ENCODE data around the gene CELF6. TPM values are rescaled to one million over a fixed set of nuclear protein-coding genes. Genes with fewer than 3 reads are reported as not detected.

The CELF6 gene
- polyA plus RNA-seq, 1 of the 3 experiments (the other 2 are of a cell fraction): 0.20 TPM

DNA sequence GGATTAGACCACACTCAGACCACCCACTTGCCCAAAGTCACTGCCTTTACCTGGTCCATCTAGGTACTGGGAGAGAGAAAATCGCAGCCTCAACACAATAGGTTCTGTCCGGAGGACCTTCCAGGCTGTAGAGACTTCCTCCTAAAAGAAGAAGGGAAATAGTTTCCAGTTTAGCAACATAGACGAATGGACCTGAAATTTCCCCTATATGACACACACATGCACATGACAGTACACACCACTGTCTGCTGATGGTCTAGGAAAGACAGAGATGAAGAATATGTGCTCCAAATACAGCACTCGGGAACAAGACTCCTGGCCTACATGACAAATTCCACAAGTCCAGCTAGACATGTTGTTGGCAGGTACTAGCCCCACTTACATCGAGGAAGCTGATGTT is 54.9 kb downstream of the CELF6 start:
- H3K27me3 ChIP-seq (ENCODE audit: insufficient read depth): no peaks in the 10 kb centered on the region

DNA sequence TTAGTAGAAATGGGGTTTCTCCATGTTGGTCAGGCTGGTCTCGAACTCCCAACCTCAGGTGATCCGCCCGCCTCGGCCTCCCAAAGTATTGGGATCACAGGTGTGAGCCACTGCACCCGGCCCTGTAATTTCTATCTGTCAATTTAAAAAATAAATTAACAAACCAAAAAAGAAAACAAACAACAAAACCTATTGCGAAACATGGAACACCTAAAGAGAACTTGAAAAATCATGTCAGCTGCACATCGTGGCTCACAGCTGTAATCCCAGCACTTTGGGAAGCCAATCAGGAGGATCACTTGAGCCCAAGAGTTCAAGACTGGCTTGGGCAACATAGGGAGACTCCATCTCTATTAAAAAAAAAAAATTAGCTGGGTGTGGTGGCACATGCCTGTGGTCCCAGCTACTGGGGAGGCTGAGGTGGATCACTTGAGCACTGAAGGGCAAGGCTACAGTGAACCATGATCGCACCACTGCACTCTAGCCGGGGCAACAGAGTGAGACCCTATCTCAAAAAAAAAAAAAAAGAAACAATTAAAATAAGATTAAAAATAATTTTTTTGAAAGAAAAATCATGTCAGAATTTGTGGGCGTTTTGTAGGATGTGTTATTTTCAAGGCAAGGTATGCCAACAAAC is 67.2 kb downstream of the CELF6 start:
- DNase-seq: no peak
- Histone ChIP-seq H3K27ac (ENCODE audit: low read depth in 2 of 2, low read length in 1 of 2) (no peak overlapping the region), H2AFZ (ENCODE audit: low read depth) (no peak overlapping the region), H3F3A (replicated peaks; ENCODE audit: insufficient read depth) (peaks cover 23% of the 10 kb centered on the region), H4K20me1 (ENCODE audit: insufficient read depth) (no peaks in the 10 kb centered on the region), H3K36me3 (replicated peaks in 1 of 2; ENCODE audit: control insufficient read depth in 1 of 2, insufficient read depth in 2 of 2, low read length in 1 of 2) (peaks cover 62 to 80% of the 10 kb centered on the region in 2 experiments), H3K79me2 (ENCODE audit: insufficient read depth) (no peaks in the 10 kb centered on the region), H3K9ac (no peak overlapping the region), H3K4me1 (ENCODE audit: control insufficient read depth in 1 of 2, insufficient read depth in 2 of 2, low read depth in 1 of 2, low read length in 1 of 2) (peaks cover 0 to 7% of the 10 kb centered on the region in 2 experiments; a peak in 1 of 4 replicates), H3K27me3 (ENCODE audit: insufficient read depth) (no peaks in the 10 kb centered on the region), H3K9me3 (no peaks in the 10 kb centered on the region), H3K4me2 (no peak overlapping the region), H3K9me2 (no peaks in the 10 kb centered on the region), H3K4me3 (ENCODE audit: low read depth in 2 of 2, low read length in 1 of 2) (no peak overlapping the region)
- POLR2A ChIA-PET: no interaction called here
- CTCF ChIA-PET: no interaction called here
- 96% methylated on average over 10 of the region's 10 CpGs for WGBS (ENCODE audit: low lambda C conversion rate)
- TF ChIP-seq, protein P1, sequence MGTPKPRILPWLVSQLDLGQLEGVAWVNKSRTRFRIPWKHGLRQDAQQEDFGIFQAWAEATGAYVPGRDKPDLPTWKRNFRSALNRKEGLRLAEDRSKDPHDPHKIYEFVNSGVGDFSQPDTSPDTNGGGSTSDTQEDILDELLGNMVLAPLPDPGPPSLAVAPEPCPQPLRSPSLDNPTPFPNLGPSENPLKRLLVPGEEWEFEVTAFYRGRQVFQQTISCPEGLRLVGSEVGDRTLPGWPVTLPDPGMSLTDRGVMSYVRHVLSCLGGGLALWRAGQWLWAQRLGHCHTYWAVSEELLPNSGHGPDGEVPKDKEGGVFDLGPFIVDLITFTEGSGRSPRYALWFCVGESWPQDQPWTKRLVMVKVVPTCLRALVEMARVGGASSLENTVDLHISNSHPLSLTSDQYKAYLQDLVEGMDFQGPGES (IDR thresholded peaks at IDR 0.05; ENCODE audit: low read depth, low read length): no peak
- TF ChIP-seq ELF1 (IDR thresholded peaks at IDR 0.05) (no peak), MEF2A (IDR thresholded peaks at IDR 0.05; ENCODE audit: borderline replicate concordance, low read depth) (no peak), FOXJ3 (CRISPR knock-in tag; IDR thresholded peaks at IDR 0.05) (no peak), GATA2 (CRISPR knock-in tag; IDR thresholded peaks at IDR 0.05) (no peak), EP300 (IDR thresholded peaks at IDR 0.05; ENCODE audit: borderline replicate concordance in 1 of 2, low read depth in 1 of 2, low read length in 1 of 2) (no peak), TCF12 (IDR thresholded peaks at IDR 0.05) (no peak), SIN3A (IDR thresholded peaks at IDR 0.05; ENCODE audit: borderline replicate concordance, low read depth, low read length) (no peak)
- TF ChIP-seq, protein P2, sequence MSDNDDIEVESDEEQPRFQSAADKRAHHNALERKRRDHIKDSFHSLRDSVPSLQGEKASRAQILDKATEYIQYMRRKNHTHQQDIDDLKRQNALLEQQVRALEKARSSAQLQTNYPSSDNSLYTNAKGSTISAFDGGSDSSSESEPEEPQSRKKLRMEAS (IDR thresholded peaks at IDR 0.05; ENCODE audit: low read depth): no peak
- TF ChIP-seq, protein P3, sequence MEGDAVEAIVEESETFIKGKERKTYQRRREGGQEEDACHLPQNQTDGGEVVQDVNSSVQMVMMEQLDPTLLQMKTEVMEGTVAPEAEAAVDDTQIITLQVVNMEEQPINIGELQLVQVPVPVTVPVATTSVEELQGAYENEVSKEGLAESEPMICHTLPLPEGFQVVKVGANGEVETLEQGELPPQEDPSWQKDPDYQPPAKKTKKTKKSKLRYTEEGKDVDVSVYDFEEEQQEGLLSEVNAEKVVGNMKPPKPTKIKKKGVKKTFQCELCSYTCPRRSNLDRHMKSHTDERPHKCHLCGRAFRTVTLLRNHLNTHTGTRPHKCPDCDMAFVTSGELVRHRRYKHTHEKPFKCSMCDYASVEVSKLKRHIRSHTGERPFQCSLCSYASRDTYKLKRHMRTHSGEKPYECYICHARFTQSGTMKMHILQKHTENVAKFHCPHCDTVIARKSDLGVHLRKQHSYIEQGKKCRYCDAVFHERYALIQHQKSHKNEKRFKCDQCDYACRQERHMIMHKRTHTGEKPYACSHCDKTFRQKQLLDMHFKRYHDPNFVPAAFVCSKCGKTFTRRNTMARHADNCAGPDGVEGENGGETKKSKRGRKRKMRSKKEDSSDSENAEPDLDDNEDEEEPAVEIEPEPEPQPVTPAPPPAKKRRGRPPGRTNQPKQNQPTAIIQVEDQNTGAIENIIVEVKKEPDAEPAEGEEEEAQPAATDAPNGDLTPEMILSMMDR (IDR thresholded peaks at IDR 0.05): no peak

More for the DNA sequence above, 54.9 kb downstream of the CELF6 start:
- Histone ChIP-seq H3K36me3 (replicated peaks in 1 of 2; ENCODE audit: control insufficient read depth in 1 of 2, insufficient read depth in 2 of 2, low read length in 1 of 2) (peaks cover 76 to 81% of the 10 kb centered on the region in 2 experiments), H3K4me3 (ENCODE audit: low read depth in 2 of 2, low read length in 1 of 2) (no peak overlapping the region), H3K9me3 (no peaks in the 10 kb centered on the region), H3K4me1 (ENCODE audit: control insufficient read depth in 1 of 2, insufficient read depth in 2 of 2, low read depth in 1 of 2, low read length in 1 of 2) (0 out of 4 replicates have a peak, but pooled peaks cover 0 to 3% of the 10 kb centered on the region in 2 experiments), H3K79me2 (ENCODE audit: insufficient read depth) (peaks cover 17% of the 10 kb centered on the region), H3K9me2 (no peaks in the 10 kb centered on the region), H3K27ac (ENCODE audit: low read depth in 2 of 2, low read length in 1 of 2) (no peak overlapping the region), H3K4me2 (no peak overlapping the region), H2AFZ (ENCODE audit: low read depth) (no peak overlapping the region), H3K9ac (no peak overlapping the region), H4K20me1 (ENCODE audit: insufficient read depth) (no peaks in the 10 kb centered on the region), H3F3A (replicated peaks; ENCODE audit: insufficient read depth) (no peaks in the 10 kb centered on the region)
- WGBS (ENCODE audit: low lambda C conversion rate): 80% methylated on average over 5 of the region's 5 CpGs
- no peak for DNase-seq
- ChIA-PET POLR2A (no interaction called here), CTCF (interaction anchor here (1.3 to 1.6 kb wide), 2 partner anchors 33 to 38 kb away, joined by 3 to 6 read pairs; no protein-coding TSS in a partner anchor)
- TF ChIP-seq, protein P1 (IDR thresholded peaks at IDR 0.05; ENCODE audit: low read depth, low read length): no peak
- TF ChIP-seq RXRA (IDR thresholded peaks at IDR 0.05; ENCODE audit: borderline replicate concordance, low read depth) (no peak), RCOR1 (IDR thresholded peaks at IDR 0.05; ENCODE audit: low read length) (no peak), TCF12 (IDR thresholded peaks at IDR 0.05) (no peak), SMC3 (IDR thresholded peaks at IDR 0.05; ENCODE audit: low read depth, low read length) (no peak), TEAD4 (IDR thresholded peaks at IDR 0.05; ENCODE audit: borderline replicate concordance, insufficient read depth) (no peak)
- TF ChIP-seq, protein P4, sequence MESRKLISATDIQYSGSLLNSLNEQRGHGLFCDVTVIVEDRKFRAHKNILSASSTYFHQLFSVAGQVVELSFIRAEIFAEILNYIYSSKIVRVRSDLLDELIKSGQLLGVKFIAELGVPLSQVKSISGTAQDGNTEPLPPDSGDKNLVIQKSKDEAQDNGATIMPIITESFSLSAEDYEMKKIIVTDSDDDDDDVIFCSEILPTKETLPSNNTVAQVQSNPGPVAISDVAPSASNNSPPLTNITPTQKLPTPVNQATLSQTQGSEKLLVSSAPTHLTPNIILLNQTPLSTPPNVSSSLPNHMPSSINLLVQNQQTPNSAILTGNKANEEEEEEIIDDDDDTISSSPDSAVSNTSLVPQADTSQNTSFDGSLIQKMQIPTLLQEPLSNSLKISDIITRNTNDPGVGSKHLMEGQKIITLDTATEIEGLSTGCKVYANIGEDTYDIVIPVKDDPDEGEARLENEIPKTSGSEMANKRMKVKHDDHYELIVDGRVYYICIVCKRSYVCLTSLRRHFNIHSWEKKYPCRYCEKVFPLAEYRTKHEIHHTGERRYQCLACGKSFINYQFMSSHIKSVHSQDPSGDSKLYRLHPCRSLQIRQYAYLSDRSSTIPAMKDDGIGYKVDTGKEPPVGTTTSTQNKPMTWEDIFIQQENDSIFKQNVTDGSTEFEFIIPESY (IDR thresholded peaks at IDR 0.05; ENCODE audit: borderline replicate concordance, low read depth): no peak
- TF ChIP-seq, protein P5, sequence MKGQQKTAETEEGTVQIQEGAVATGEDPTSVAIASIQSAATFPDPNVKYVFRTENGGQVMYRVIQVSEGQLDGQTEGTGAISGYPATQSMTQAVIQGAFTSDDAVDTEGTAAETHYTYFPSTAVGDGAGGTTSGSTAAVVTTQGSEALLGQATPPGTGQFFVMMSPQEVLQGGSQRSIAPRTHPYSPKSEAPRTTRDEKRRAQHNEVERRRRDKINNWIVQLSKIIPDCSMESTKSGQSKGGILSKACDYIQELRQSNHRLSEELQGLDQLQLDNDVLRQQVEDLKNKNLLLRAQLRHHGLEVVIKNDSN (IDR thresholded peaks at IDR 0.05; ENCODE audit: borderline replicate concordance, low read depth): no peak
